ES-I3 (cell line): Measurements from ENCODE around the gene CCDC149.

ENCODE experiments used
- H3K36me3 ChIP-seq: 2 replicates; pipeline ENCODE4 v1.6.1; 2013; ENCODE audit warnings: mild to moderate bottlenecking, low read length, control low read depth, moderate library complexity; ENCODE audit not compliant: insufficient read depth
- H3K4me1 ChIP-seq: 2 replicates; pipeline ENCODE4 v1.6.1; 2013; ENCODE audit warnings: mild to moderate bottlenecking, control low read depth, low read length; ENCODE audit not compliant: insufficient read depth
- H3K9ac ChIP-seq: 2 replicates; pipeline ENCODE4 v1.6.1; 2013; ENCODE audit warnings: low read depth, mild to moderate bottlenecking, low read length, moderate library complexity
- H3K9me3 ChIP-seq: 2 replicates; pipeline ENCODE4 v1.6.1; 2013; ENCODE audit warnings: mild to moderate bottlenecking, low read length, moderate library complexity; ENCODE audit not compliant: control insufficient read depth, insufficient read depth

CCDC149 gene

GRCh38 chr4:24793219-24794005 is 119.4 kb downstream of the CCDC149 start:
- 0 out of 2 replicates have a peak, but pooled peaks cover 7% of the 10 kb centered on the region for H3K4me1 ChIP-seq
- no peaks in the 10 kb centered on the region for H3K9me3 ChIP-seq
- H3K9ac ChIP-seq = no peak overlapping the region
- H3K36me3 ChIP-seq = no peaks in the 10 kb centered on the region

- Histone ChIP-seq H3K4me1 (0 out of 2 replicates have a peak, but pooled peaks cover 7% of the 10 kb centered on the region), H3K9me3 (no peaks in the 10 kb centered on the region), H3K36me3 (no peaks in the 10 kb centered on the region), H3K9ac (no peak overlapping the region)
Measured at GRCh38 chr4:24792552-24792951, 120.3 kb downstream of the CCDC149 start.

DNA sequence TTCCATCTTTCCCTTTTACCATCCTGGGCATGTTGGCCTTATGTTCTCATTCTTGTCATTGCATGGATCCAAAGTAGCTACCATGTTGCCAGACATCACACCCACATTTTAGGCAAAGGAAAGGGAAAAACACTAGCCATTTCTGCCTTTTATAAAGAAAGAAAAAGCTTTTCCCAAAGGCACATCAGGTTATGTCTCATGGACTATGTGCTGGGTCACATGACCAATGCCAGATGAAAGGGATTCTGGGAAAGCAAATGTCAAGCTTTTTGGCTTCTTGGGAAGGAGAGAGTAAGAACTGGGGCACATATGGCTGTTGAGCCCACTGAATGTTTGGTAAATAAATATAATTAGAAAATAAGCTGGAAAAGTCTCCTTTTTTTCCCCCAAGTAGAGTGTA is 121.8 kb downstream of the CCDC149 start:
- 0 out of 2 replicates have a peak, but pooled peaks cover 7% of the 10 kb centered on the region for H3K4me1 ChIP-seq
- H3K9me3 ChIP-seq = no peaks in the 10 kb centered on the region
- no peak overlapping the region for H3K9ac ChIP-seq
- no peaks in the 10 kb centered on the region for H3K36me3 ChIP-seq

DNA sequence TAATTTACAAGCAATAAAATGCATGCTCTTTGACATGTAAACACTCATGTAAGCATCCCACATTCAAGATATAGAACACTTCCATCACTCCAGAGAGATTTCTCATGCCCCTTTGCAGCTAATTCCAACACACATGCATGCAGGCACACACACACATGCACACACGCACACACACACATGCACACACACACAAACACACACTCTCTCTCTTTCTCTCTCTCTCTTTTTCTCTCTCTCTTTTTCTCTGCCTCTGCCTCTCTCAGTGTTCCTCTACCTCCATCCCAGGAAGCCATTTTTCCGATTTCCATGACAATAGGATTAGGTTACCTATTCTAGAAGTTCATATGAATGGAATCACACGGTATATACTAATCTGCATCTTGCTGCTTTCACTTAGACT is 129.3 kb downstream of the CCDC149 start:
- H3K4me1 ChIP-seq = no peaks in the 10 kb centered on the region
- H3K9ac ChIP-seq = no peak overlapping the region
- no peaks in the 10 kb centered on the region for H3K9me3 ChIP-seq
- no peaks in the 10 kb centered on the region for H3K36me3 ChIP-seq

GRCh38 chr4:24781999-24782745 is 130.7 kb downstream of the CCDC149 start:
- H3K9ac ChIP-seq = no peak overlapping the region
- H3K9me3 ChIP-seq = no peaks in the 10 kb centered on the region
- H3K4me1 ChIP-seq = no peaks in the 10 kb centered on the region
- no peaks in the 10 kb centered on the region for H3K36me3 ChIP-seq

DNA sequence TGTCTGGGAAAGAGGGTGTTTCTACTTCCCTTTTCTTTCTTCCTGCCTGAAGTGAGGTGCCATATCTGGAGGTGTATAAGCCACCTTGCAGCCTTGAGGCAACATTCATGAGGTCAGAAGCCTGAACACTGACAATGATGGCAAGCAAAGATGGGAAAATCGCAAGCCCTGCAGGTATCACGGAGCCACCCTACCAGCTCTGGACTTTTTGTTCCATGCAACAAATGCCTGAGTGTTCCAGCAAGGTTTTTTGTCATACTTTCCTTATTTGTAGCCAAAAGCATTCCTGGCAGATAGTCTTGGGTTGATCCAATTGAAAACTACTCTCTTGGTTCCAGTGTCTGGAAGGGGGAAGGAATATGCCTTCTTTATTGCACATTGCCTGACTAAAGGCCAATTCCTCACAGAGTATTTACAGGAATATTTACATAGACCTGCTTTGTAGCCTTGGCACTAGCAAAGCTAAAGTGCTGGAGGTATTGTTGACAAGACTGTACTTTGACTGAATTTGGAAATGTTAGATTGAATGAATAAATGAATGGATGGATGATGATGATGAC is 131.8 kb downstream of the CCDC149 start:
- H3K9me3 ChIP-seq = no peaks in the 10 kb centered on the region
- H3K9ac ChIP-seq = no peak overlapping the region
- no peaks in the 10 kb centered on the region for H3K36me3 ChIP-seq
- no peaks in the 10 kb centered on the region for H3K4me1 ChIP-seq

- Histone ChIP-seq H3K4me1 (no peaks in the 10 kb centered on the region), H3K9me3 (no peaks in the 10 kb centered on the region), H3K36me3 (no peaks in the 10 kb centered on the region), H3K9ac (no peak overlapping the region)
Measured at GRCh38 chr4:24778464-24779225, 134.2 kb downstream of the CCDC149 start.

- Histone ChIP-seq H3K36me3 (no peaks in the 10 kb centered on the region), H3K9me3 (no peaks in the 10 kb centered on the region), H3K9ac (no peak overlapping the region), H3K4me1 (no peaks in the 10 kb centered on the region)
Measured at GRCh38 chr4:24777536-24778463, 135.0 kb downstream of the CCDC149 start.

GRCh38 chr4:24775750-24776149 is 137.1 kb downstream of the CCDC149 start:
- Histone ChIP-seq H3K9me3 (no peaks in the 10 kb centered on the region), H3K4me1 (no peaks in the 10 kb centered on the region), H3K36me3 (no peaks in the 10 kb centered on the region), H3K9ac (no peak overlapping the region)

DNA sequence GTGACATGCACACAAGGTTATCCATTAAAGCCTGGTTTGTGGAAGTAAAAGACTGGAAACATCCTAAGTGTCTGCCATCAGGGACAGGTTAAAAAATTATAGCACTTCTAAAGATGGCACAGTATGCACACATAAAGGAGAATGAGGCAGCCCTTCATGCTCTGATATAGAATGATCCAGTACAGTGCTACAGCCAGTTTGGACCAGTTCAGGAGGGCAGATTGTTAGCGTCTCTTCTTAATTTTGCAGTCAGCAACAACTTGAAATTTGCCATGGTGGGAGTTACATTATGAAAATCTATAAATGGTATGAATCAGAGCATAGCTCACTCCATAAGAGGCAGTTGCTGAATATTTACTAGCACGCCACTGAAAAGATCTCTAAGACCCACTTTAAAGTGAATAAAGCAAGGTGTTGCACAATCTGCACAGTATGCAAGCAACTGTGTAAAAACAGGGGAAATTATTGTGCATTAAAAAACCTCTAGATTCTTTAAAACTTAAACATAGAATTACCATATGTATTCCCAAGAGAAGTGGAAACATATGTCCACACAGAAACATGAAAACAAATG is 137.7 kb downstream of the CCDC149 start:
- Histone ChIP-seq H3K9ac (no peak overlapping the region), H3K4me1 (peaks cover 5% of the 10 kb centered on the region; the same call in 1 of the 2 replicates)

DNA sequence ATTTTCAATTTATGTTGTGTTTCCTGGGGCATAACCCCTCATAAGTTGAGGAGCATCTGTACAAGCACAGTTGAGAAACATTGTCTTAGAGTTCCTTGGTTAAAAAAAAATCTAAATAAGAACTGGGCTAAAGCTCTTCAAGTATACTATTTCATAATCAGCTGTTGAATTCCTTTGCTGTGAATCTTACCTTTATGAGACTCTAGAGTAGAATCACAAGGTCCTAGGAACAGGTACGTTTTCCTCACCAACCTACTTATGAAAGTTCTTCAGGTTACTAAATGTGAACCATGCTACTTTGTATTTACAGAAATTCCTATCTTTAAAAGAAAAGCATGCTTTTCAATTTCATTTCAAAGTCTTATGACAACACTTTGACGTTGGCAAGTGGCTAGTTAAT is 138.4 kb downstream of the CCDC149 start:
- Histone ChIP-seq H3K9ac (no peak overlapping the region), H3K4me1 (peaks cover 12% of the 10 kb centered on the region; the same call in 1 of the 2 replicates), H3K9me3 (no peaks in the 10 kb centered on the region), H3K36me3 (no peaks in the 10 kb centered on the region)

More for the DNA sequence above, 137.7 kb downstream of the CCDC149 start:
- Histone ChIP-seq H3K36me3 (no peaks in the 10 kb centered on the region), H3K9me3 (no peaks in the 10 kb centered on the region)

GRCh38 chr4:24772952-24773351 is 139.9 kb downstream of the CCDC149 start:
- H3K9ac ChIP-seq = no peak overlapping the region
- no peaks in the 10 kb centered on the region for H3K36me3 ChIP-seq
- H3K4me1 ChIP-seq = peaks cover 12% of the 10 kb centered on the region; the same call in 1 of the 2 replicates
- H3K9me3 ChIP-seq = no peaks in the 10 kb centered on the region

GRCh38 chr4:24772061-24772705 is 140.7 kb downstream of the CCDC149 start:
- Histone ChIP-seq H3K9me3 (no peaks in the 10 kb centered on the region), H3K36me3 (no peaks in the 10 kb centered on the region), H3K4me1 (peaks cover 12% of the 10 kb centered on the region; the same call in 1 of the 2 replicates), H3K9ac (no peak overlapping the region)
